Right lobe of liver (tissue), 4 donors: ENCODE measurements around the gene SOX8.
A peak's percentile ranks its signal among the peaks of the same experiment; 100 is the strongest.

ENCODE experiments used
- CTCF ChIP-seq, 4 donors: fragments of 200-600 bp in 3 of 4; fragments of 450-650 bp in 1 of 4; IDR thresholded peaks; one replicate each; pipeline versions ENCODE4 v1.5.1 to v1.8.0; 2016 to 2022; ENCODE audit warnings: antibody characterized with exemption in 4 of 4, mild to moderate bottlenecking in 2 of 4
- POLR2A ChIP-seq: fragments of 450-650 bp; IDR thresholded peaks from one replicate; pipeline ENCODE4 v1.6.1; 2017; ENCODE audit warnings: antibody characterized with exemption, mild to moderate bottlenecking
- donor health status: DM: no; HTN: no; CAD: no.
- donor health status: DM: no; HTN: no; CAD: no.
- donor health status: DM: no; HTN: yes; CAD: no.

- no peak for TF ChIP-seq CTCF (IDR thresholded peaks at IDR 0.05)
- TF ChIP-seq POLR2A, result peak; percentile 68
Observed at GRCh38 chr16:970766-971581, 10.6 kb upstream of the SOX8 start, which contains the start of gene LMF1.
